HepG2 (cell line): ENCODE measurements around the gene PEX13. TPM values are rescaled to one million over a fixed set of nuclear protein-coding genes. Genes with fewer than 3 reads are reported as not detected.

Source experiments
- AKAP8 ChIP-seq: sonication (generic); formaldehyde crosslinking; IDR thresholded peaks from 2 replicates; pipeline ENCODE4 v1.5.1; 2020; ENCODE audit warnings: mild to moderate bottlenecking, missing genetic modification reagents
- ATF7 ChIP-seq, 2 experiments: fragments of 450-650 bp in 1 of 2; sonication (generic) in 1 of 2; formaldehyde crosslinking in 1 of 2; IDR thresholded peaks; 2 replicates each; pipeline versions ENCODE4 v1.4.0 to v1.6.1; 2016 to 2020; ENCODE audit warnings: antibody characterized with exemption in 1 of 2, mild to moderate bottlenecking in 1 of 2, missing genetic modification reagents in 1 of 2
- CHCHD3 ChIP-seq: sonication (generic); formaldehyde crosslinking; IDR thresholded peaks from 2 replicates; pipeline ENCODE4 v1.8.0; 2022; ENCODE audit warnings: mild to moderate bottlenecking, missing genetic modification reagents, moderate library complexity
- ERF ChIP-seq: IDR thresholded peaks from 2 replicates; pipeline ENCODE4 v1.6.1; 2018; ENCODE audit warnings: missing biosample characterization, missing genetic modification reagents
- ETV6 ChIP-seq: sonication (generic); formaldehyde crosslinking; conservative IDR thresholded peaks from 2 replicates; pipeline ENCODE4 v1.4.0; 2020; ENCODE audit warnings: missing genetic modification reagents
- FLYWCH1 ChIP-seq: sonication (generic); formaldehyde crosslinking; IDR thresholded peaks from 2 replicates; pipeline ENCODE4 v1.8.1; 2023; ENCODE audit warnings: mild to moderate bottlenecking, missing genetic modification reagents
- KLF11 ChIP-seq: IDR thresholded peaks from 2 replicates; pipeline ENCODE4 v1.6.1; 2016; ENCODE audit warnings: missing compliant biosample characterization
- MATR3 ChIP-seq: sonication (generic); formaldehyde crosslinking; IDR thresholded peaks from 2 replicates; pipeline ENCODE4 v1.4.0; 2020; ENCODE audit warnings: missing genetic modification reagents
- ZFAT ChIP-seq: sonication (generic); formaldehyde crosslinking; conservative IDR thresholded peaks from 2 replicates; pipeline ENCODE4 v1.8.1; 2023; ENCODE audit warnings: missing genetic modification reagents, inconsistent platforms
- ZNF670 ChIP-seq: sonication (generic); formaldehyde crosslinking; IDR thresholded peaks from 2 replicates; pipeline ENCODE4 v1.8.0; 2022; ENCODE audit warnings: mild to moderate bottlenecking, missing genetic modification reagents, borderline replicate concordance
- ZNF891 ChIP-seq: sonication (generic); formaldehyde crosslinking; IDR thresholded peaks from 2 replicates; pipeline ENCODE4 v1.5.0; 2020; ENCODE audit warnings: mild to moderate bottlenecking, missing genetic modification reagents
- polyA plus RNA-seq, 8 experiments: library from polyadenylated mRNA; depleted of rRNA in 3 of 8; stranded (reverse) in 7 of 8; unstranded in 1 of 8; fragments of >200 nt; fragmentation: Illumina TruSeq in 4 of 8; extraction: Trizol in 4 of 8; gene quantifications; 2 replicates each; pipeline versions ENCODE4 v1.2.1 to v1.2.3, GENCODE V29; 2011 to 2016; ENCODE audit warnings: low read depth in 4 of 8, missing spikeins in 1 of 8, mixed read lengths in 1 of 8; ENCODE audit not compliant: insufficient read depth in 1 of 8
- total RNA-seq, 5 experiments: library from RNA; depleted of rRNA; stranded (reverse); fragments of >200 nt; fragmentation: Illumina TruSeq; extraction: Trizol; gene quantifications; 2 replicates each; pipeline ENCODE4 v1.2.3, GENCODE V29; 2016; ENCODE audit warnings: low read depth in 1 of 5
- TF ChIP-seq, protein P1 (sequence below), 2 experiments: fragments of 450-650 bp in 1 of 2; sonication (generic) in 1 of 2; formaldehyde crosslinking in 1 of 2; IDR thresholded peaks; 2 replicates each; pipeline versions ENCODE4 v1.6.1 to v1.8.0; 2016 to 2022; ENCODE audit warnings: antibody characterized with exemption in 1 of 2, mild to moderate bottlenecking in 1 of 2, missing genetic modification reagents in 1 of 2
- TF ChIP-seq, protein P2 (sequence below): sonication (generic); formaldehyde crosslinking; conservative IDR thresholded peaks from 2 replicates; pipeline ENCODE4 v1.8.0; 2022; ENCODE audit warnings: missing genetic modification reagents
- TF ChIP-seq, protein P3 (sequence below): IDR thresholded peaks from 2 replicates; pipeline ENCODE4 v1.6.1; 2016
- TF ChIP-seq, protein P4 (sequence below): sonication (generic); IDR thresholded peaks from 2 replicates; pipeline ENCODE4 v1.6.1; 2016; ENCODE audit warnings: low read depth, borderline replicate concordance

Gene PEX13
- total and polyA plus RNA-seq, 2 of the 13 experiments (the other 11 are each of a cell fraction or from before 2014, with no cell fraction given), result 47.9 to 75.9 TPM

DNA sequence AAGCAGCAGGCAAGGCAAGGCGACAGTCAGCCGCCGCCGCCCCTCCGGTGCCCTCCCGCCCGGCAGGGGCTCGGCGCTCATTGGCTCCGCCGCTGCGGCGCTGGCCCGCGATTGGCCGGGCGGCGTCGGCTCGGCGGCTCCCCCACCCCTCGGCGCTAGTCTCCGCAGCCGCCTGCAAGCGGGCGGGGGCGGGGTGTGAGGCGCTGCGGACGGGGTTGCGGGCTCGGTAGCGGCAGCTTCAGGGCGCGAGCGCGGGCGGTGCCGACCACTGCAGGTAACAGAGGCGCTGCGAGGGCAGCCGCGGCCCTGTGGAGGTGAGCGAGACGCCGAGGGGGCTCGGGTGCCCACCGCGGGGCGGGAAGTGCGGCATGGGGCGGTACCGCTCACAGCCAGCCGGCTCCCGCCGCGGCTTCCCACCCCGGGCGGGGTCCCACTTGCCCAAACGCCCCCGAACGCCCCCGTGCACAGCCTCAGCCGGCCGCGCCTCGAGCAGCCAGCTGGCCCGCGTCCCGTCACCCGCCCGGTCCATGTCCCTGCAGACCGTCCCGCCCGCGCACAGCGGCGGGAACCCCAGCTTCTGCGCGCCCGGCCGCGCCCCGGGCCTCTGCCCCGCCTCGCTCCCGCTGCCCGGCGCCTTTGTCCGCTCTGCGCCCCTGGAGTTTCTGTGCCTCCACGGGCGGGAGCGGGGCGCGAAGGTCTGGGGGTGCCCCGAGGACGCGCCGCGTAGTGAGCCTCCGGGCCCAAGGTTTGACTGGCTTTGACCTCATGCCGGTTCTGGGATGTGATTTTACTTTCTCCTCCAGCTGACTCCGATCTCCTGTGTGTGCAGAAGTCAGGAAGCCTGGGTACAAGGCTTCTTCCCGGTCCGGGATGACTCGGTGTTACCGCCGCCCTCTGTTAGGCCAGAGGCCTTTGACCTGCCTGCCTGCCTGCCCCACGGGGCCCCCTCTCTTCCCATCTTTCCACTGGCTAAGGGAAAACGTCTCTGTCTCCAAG, 48.5 kb downstream of the PEX13 start, which contains the start of gene SANBR (continued):
- no peak for TF ChIP-seq FLYWCH1
- no peak; the same call in 1 of the 2 replicates for TF ChIP-seq ETV6 (CRISPR knock-in tag)
- TF ChIP-seq MATR3 (CRISPR knock-in tag), result no peak
- TF ChIP-seq, protein P1, sequence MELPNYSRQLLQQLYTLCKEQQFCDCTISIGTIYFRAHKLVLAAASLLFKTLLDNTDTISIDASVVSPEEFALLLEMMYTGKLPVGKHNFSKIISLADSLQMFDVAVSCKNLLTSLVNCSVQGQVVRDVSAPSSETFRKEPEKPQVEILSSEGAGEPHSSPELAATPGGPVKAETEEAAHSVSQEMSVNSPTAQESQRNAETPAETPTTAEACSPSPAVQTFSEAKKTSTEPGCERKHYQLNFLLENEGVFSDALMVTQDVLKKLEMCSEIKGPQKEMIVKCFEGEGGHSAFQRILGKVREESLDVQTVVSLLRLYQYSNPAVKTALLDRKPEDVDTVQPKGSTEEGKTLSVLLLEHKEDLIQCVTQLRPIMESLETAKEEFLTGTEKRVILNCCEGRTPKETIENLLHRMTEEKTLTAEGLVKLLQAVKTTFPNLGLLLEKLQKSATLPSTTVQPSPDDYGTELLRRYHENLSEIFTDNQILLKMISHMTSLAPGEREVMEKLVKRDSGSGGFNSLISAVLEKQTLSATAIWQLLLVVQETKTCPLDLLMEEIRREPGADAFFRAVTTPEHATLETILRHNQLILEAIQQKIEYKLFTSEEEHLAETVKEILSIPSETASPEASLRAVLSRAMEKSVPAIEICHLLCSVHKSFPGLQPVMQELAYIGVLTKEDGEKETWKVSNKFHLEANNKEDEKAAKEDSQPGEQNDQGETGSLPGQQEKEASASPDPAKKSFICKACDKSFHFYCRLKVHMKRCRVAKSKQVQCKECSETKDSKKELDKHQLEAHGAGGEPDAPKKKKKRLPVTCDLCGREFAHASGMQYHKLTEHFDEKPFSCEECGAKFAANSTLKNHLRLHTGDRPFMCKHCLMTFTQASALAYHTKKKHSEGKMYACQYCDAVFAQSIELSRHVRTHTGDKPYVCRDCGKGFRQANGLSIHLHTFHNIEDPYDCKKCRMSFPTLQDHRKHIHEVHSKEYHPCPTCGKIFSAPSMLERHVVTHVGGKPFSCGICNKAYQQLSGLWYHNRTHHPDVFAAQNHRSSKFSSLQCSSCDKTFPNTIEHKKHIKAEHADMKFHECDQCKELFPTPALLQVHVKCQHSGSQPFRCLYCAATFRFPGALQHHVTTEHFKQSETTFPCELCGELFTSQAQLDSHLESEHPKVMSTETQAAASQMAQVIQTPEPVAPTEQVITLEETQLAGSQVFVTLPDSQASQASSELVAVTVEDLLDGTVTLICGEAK (IDR thresholded peaks at IDR 0.05), result no peak
- TF ChIP-seq, protein P1 (CRISPR knock-in tag; IDR thresholded peaks at IDR 0.05), result peak; percentile 77; the same call in 1 of the 2 replicates
- peak; percentile 53; the same call in 1 of the 2 replicates for TF ChIP-seq AKAP8 (CRISPR knock-in tag)
- no peak; the same call in 1 of the 2 replicates for TF ChIP-seq ERF (CRISPR knock-in tag)
- TF ChIP-seq KLF11 (CRISPR knock-in tag), result no peak
- TF ChIP-seq, protein P2, sequence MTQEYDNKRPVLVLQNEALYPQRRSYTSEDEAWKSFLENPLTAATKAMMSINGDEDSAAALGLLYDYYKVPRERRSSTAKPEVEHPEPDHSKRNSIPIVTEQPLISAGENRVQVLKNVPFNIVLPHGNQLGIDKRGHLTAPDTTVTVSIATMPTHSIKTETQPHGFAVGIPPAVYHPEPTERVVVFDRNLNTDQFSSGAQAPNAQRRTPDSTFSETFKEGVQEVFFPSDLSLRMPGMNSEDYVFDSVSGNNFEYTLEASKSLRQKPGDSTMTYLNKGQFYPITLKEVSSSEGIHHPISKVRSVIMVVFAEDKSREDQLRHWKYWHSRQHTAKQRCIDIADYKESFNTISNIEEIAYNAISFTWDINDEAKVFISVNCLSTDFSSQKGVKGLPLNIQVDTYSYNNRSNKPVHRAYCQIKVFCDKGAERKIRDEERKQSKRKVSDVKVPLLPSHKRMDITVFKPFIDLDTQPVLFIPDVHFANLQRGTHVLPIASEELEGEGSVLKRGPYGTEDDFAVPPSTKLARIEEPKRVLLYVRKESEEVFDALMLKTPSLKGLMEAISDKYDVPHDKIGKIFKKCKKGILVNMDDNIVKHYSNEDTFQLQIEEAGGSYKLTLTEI, result no peak
- no peak for TF ChIP-seq CHCHD3 (CRISPR knock-in tag)
- TF ChIP-seq ZNF891 (CRISPR knock-in tag), result peak; percentile 14; the same call in 1 of the 2 replicates
- no peak for TF ChIP-seq ATF7 (IDR thresholded peaks at IDR 0.05)
- TF ChIP-seq ATF7 (CRISPR knock-in tag; IDR thresholded peaks at IDR 0.05), result no peak
- TF ChIP-seq ZNF670 (CRISPR knock-in tag), result 0 out of 2 replicates have a peak, but pooled peaks have one; percentile 34
- TF ChIP-seq ZFAT (CRISPR knock-in tag), result no peak
- TF ChIP-seq, protein P3, sequence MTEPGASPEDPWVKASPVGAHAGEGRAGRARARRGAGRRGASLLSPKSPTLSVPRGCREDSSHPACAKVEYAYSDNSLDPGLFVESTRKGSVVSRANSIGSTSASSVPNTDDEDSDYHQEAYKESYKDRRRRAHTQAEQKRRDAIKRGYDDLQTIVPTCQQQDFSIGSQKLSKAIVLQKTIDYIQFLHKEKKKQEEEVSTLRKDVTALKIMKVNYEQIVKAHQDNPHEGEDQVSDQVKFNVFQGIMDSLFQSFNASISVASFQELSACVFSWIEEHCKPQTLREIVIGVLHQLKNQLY, result no peak
- TF ChIP-seq, protein P4, sequence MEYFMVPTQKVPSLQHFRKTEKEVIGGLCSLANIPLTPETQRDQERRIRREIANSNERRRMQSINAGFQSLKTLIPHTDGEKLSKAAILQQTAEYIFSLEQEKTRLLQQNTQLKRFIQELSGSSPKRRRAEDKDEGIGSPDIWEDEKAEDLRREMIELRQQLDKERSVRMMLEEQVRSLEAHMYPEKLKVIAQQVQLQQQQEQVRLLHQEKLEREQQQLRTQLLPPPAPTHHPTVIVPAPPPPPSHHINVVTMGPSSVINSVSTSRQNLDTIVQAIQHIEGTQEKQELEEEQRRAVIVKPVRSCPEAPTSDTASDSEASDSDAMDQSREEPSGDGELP, result peak; percentile 32; the same call in 1 of the 2 replicates
